Thoracic aorta (tissue), 2 donors: ENCODE data around the gene PVALB. TPM values are rescaled to one million over a fixed set of nuclear protein-coding genes. Genes with fewer than 3 reads are reported as not detected.
A peak's percentile ranks its signal among the peaks of the same experiment; 100 is the strongest.

Experiments used
- ATAC-seq: fragments of 150-250 bp; one replicate; pipeline ENCODE4 v1.8.0; 2017; ENCODE audit warnings: low read depth; ENCODE audit not compliant: insufficient number of reproducible peaks, low FRiP score
- DNase-seq: peaks from one replicate; pipeline ENCODE4 v3.0.0-alpha.2; 2020; ENCODE audit warnings: low spot score
- H3K27ac ChIP-seq, 2 donors: fragments of 200-600 bp; sonication (generic); 1 replicate in 1 of 2; 2 replicates in 1 of 2; pipeline ENCODE4 v1.5.1; 2016; ENCODE audit warnings: mild to moderate bottlenecking in 2 of 2, moderate library complexity in 2 of 2
- H3K27me3 ChIP-seq: fragments of 200-600 bp; sonication (generic); replicated peaks from 2 replicates; pipeline ENCODE4 v1.6.0; 2016; ENCODE audit warnings: mild to moderate bottlenecking; ENCODE audit not compliant: insufficient read depth
- H3K36me3 ChIP-seq: fragments of 200-600 bp; sonication (generic); one replicate; pipeline ENCODE4 v1.5.1; 2016
- H3K4me1 ChIP-seq, 2 donors: fragments of 200-600 bp; sonication (generic); 1 replicate in 1 of 2; 2 replicates in 1 of 2; pipeline versions ENCODE4 v1.5.1 to v1.6.0; 2016; ENCODE audit warnings: low read depth in 2 of 2, mild to moderate bottlenecking in 1 of 2; ENCODE audit not compliant: control insufficient read depth in 1 of 2
- H3K4me3 ChIP-seq: fragments of 200-600 bp; sonication (generic); 2 replicates; pipeline ENCODE4 v1.5.1; 2016; ENCODE audit warnings: mild to moderate bottlenecking
- H3K9me3 ChIP-seq: fragments of 200-600 bp; sonication (generic); 2 replicates; pipeline ENCODE4 v1.5.1; 2016
- CTCF ChIP-seq: fragments of 200-600 bp; sonication (generic); IDR thresholded peaks from one replicate; pipeline ENCODE4 v1.5.1; 2019; ENCODE audit warnings: antibody characterized with exemption
- total RNA-seq, 2 donors: library from RNA; depleted of rRNA; stranded (reverse); fragments of >200 nt; gene quantifications; one replicate each; pipeline versions ENCODE4 v1.1.0 to v1.2.3, GENCODE V29; 2016

PVALB gene
- total RNA-seq, 2 donors from 2014 or later, result not detected

- no peak overlapping the region for H3K27ac ChIP-seq
- peaks cover 8 to 16% of the 10 kb centered on the region in 2 donors for H3K4me1 ChIP-seq
- DNase-seq (no peak), ATAC-seq (no peak)
- no peak for TF ChIP-seq CTCF
- no peaks in the 10 kb centered on the region for H3K9me3 ChIP-seq
- no peak overlapping the region for H3K4me3 ChIP-seq
- no peaks in the 10 kb centered on the region for H3K27me3 ChIP-seq
- H3K36me3 ChIP-seq, result no peaks in the 10 kb centered on the region
Observed at GRCh38 chr22:36778020-36778419, 38.8 kb downstream of the PVALB start.

GRCh38 chr22:36776722-36777121, 40.1 kb downstream of the PVALB start:
- no peak for TF ChIP-seq CTCF
- Histone ChIP-seq H3K4me1 (peaks cover 8 to 9% of the 10 kb centered on the region in 2 donors), H3K27me3 (no peaks in the 10 kb centered on the region), H3K9me3 (no peaks in the 10 kb centered on the region), H3K36me3 (no peaks in the 10 kb centered on the region), H3K4me3 (peak overlapping the region; percentile 58), H3K27ac (no peak overlapping the region)
- DNase-seq (no peak), ATAC-seq (no peak)

- no peaks in the 10 kb centered on the region for H3K36me3 ChIP-seq
- H3K4me1 ChIP-seq, result peaks cover 7 to 8% of the 10 kb centered on the region in 2 donors
- no peaks in the 10 kb centered on the region for H3K9me3 ChIP-seq
- ATAC-seq (peak; percentile 100), DNase-seq (peak; percentile 99)
- no peaks in the 10 kb centered on the region for H3K27me3 ChIP-seq
- TF ChIP-seq CTCF, result no peak
- peak within 1 kb of the TSS; percentile 49 to 50 for H3K27ac ChIP-seq
- peak within 1 kb of the TSS; percentile 74 for H3K4me3 ChIP-seq
Observed at GRCh38 chr22:36775964-36776669, 40.7 kb downstream of the PVALB start, which contains the start of gene IFT27. Gene IFT27, minus strand, starts transcription at chr22:36776119. Its CDS starts 412 bp downstream, at chr22:36775707.

GRCh38 chr22:36775586-36775963, 41.3 kb downstream of the PVALB start:
- no peak for DNase-seq
- ATAC-seq, result no peak
- Histone ChIP-seq H3K27ac (peak overlapping the region; percentile 49 to 50), H3K27me3 (no peaks in the 10 kb centered on the region), H3K4me3 (peak overlapping the region; percentile 74), H3K4me1 (peaks cover 7 to 8% of the 10 kb centered on the region in 2 donors), H3K9me3 (no peaks in the 10 kb centered on the region), H3K36me3 (no peaks in the 10 kb centered on the region)
- TF ChIP-seq CTCF, result no peak

GRCh38 chr22:36773935-36774334, 42.9 kb downstream of the PVALB start:
- no peak for DNase-seq
- no peak overlapping the region for H3K27ac ChIP-seq
- H3K4me3 ChIP-seq, result no peak overlapping the region
- TF ChIP-seq CTCF, result no peak
- no peak for ATAC-seq
- no peaks in the 10 kb centered on the region for H3K9me3 ChIP-seq
- no peaks in the 10 kb centered on the region for H3K27me3 ChIP-seq
- H3K36me3 ChIP-seq, result no peaks in the 10 kb centered on the region
- H3K4me1 ChIP-seq, result peaks cover 7 to 8% of the 10 kb centered on the region in 2 donors
